HEK293 (cell line): ENCODE results near the gene EFNA2.
A peak's percentile ranks its signal among the peaks of the same experiment; 100 is the strongest.

Experiments
- ATF2 ChIP-seq: fragments of 450-650 bp; formaldehyde crosslinking; IDR thresholded peaks from 2 replicates; pipeline ENCODE4 v1.5.1; 2016; ENCODE audit warnings: missing biosample characterization, missing genetic modification characterization, low read depth
- GLIS1 ChIP-seq: fragments of 450-650 bp; formaldehyde crosslinking; IDR thresholded peaks from 2 replicates; pipeline ENCODE4 v1.5.1; 2016; ENCODE audit warnings: missing biosample characterization, missing genetic modification characterization
- HIC1 ChIP-seq: fragments of 450-650 bp; formaldehyde crosslinking; IDR thresholded peaks from 2 replicates; pipeline ENCODE4 v1.5.1; 2016; ENCODE audit warnings: missing biosample characterization, missing genetic modification characterization
- KLF1 ChIP-seq: fragments of 450-650 bp; formaldehyde crosslinking; IDR thresholded peaks from 2 replicates; pipeline ENCODE4 v1.5.1; 2016; ENCODE audit warnings: missing biosample characterization, missing genetic modification characterization
- KLF16 ChIP-seq: fragments of 450-650 bp; formaldehyde crosslinking; IDR thresholded peaks from 2 replicates; pipeline ENCODE4 v1.5.1; 2017; ENCODE audit warnings: missing biosample characterization, missing genetic modification characterization
- MYNN ChIP-seq: fragments of 450-650 bp; formaldehyde crosslinking; IDR thresholded peaks from 2 replicates; pipeline ENCODE4 v1.5.1; 2016; ENCODE audit warnings: missing biosample characterization, missing genetic modification characterization, borderline replicate concordance
- OSR2 ChIP-seq: fragments of 450-650 bp; formaldehyde crosslinking; IDR thresholded peaks from 2 replicates; pipeline ENCODE4 v1.5.1; 2016; ENCODE audit warnings: missing biosample characterization, missing genetic modification characterization
- PATZ1 ChIP-seq: fragments of 450-650 bp; formaldehyde crosslinking; IDR thresholded peaks from 2 replicates; pipeline ENCODE4 v1.5.1; 2016; ENCODE audit warnings: missing biosample characterization, missing genetic modification characterization
- REPIN1 ChIP-seq: fragments of 450-650 bp; formaldehyde crosslinking; IDR thresholded peaks from 2 replicates; pipeline ENCODE4 v1.5.1; 2017; ENCODE audit warnings: missing biosample characterization, missing genetic modification characterization, low read depth
- REST ChIP-seq: fragments of 450-650 bp; formaldehyde crosslinking; IDR thresholded peaks from 2 replicates; pipeline ENCODE4 v1.5.1; 2016; ENCODE audit warnings: missing biosample characterization, missing genetic modification characterization
- SALL2 ChIP-seq: fragments of 450-650 bp; formaldehyde crosslinking; IDR thresholded peaks from 2 replicates; pipeline ENCODE4 v1.5.0; 2017; ENCODE audit warnings: missing biosample characterization, mild to moderate bottlenecking, missing genetic modification characterization, borderline replicate concordance
- SCRT1 ChIP-seq: fragments of 450-650 bp; formaldehyde crosslinking; IDR thresholded peaks from 2 replicates; pipeline ENCODE4 v1.5.1; 2016; ENCODE audit warnings: missing biosample characterization, missing genetic modification characterization, borderline replicate concordance
- WT1 ChIP-seq: fragments of 450-650 bp; formaldehyde crosslinking; IDR thresholded peaks from 2 replicates; pipeline ENCODE4 v1.5.1; 2016; ENCODE audit warnings: missing biosample characterization, missing genetic modification characterization
- ZBTB44 ChIP-seq: fragments of 450-650 bp; IDR thresholded peaks from 2 replicates; pipeline ENCODE4 v1.5.1; 2018; ENCODE audit warnings: missing biosample characterization, mild to moderate bottlenecking, missing genetic modification characterization
- ZBTB7A ChIP-seq: fragments of 450-650 bp; formaldehyde crosslinking; IDR thresholded peaks from 2 replicates; pipeline ENCODE4 v1.5.1; 2016; ENCODE audit warnings: low read depth, missing biosample characterization, missing genetic modification characterization
- ZBTB8A ChIP-seq: fragments of 450-650 bp; formaldehyde crosslinking; IDR thresholded peaks from 2 replicates; pipeline ENCODE4 v1.5.1; 2016; ENCODE audit warnings: missing biosample characterization, missing genetic modification characterization
- ZNF114 ChIP-seq: fragments of 450-650 bp; formaldehyde crosslinking; IDR thresholded peaks from 2 replicates; pipeline ENCODE4 v1.5.0; 2017; ENCODE audit warnings: missing biosample characterization, missing genetic modification characterization
- ZNF2 ChIP-seq: fragments of 450-650 bp; formaldehyde crosslinking; IDR thresholded peaks from 2 replicates; pipeline ENCODE4 v1.5.1; 2016; ENCODE audit warnings: missing biosample characterization, missing genetic modification characterization
- ZNF280C ChIP-seq: fragments of 450-650 bp; formaldehyde crosslinking; IDR thresholded peaks from 2 replicates; pipeline ENCODE4 v1.5.1; 2016; ENCODE audit warnings: missing biosample characterization, missing genetic modification characterization
- ZNF341 ChIP-seq: fragments of 450-650 bp; formaldehyde crosslinking; IDR thresholded peaks from 2 replicates; pipeline ENCODE4; 2016; ENCODE audit warnings: low read depth, missing biosample characterization, missing genetic modification characterization
- ZNF501 ChIP-seq: fragments of 450-650 bp; formaldehyde crosslinking; IDR thresholded peaks from 2 replicates; pipeline ENCODE4 v1.5.1; 2016; ENCODE audit warnings: missing biosample characterization, missing genetic modification characterization
- ZNF629 ChIP-seq: fragments of 450-650 bp; formaldehyde crosslinking; IDR thresholded peaks from 2 replicates; pipeline ENCODE4 v1.5.1; 2017; ENCODE audit warnings: missing biosample characterization, missing genetic modification characterization
- ZNF658 ChIP-seq: fragments of 450-650 bp; formaldehyde crosslinking; IDR thresholded peaks from 2 replicates; pipeline ENCODE4; 2016; ENCODE audit warnings: missing biosample characterization, missing genetic modification characterization
- ZNF660 ChIP-seq: fragments of 450-650 bp; IDR thresholded peaks from 2 replicates; pipeline ENCODE4 v1.5.1; 2018; ENCODE audit warnings: missing biosample characterization, mild to moderate bottlenecking, missing genetic modification characterization
- ZSCAN18 ChIP-seq: fragments of 450-650 bp; formaldehyde crosslinking; IDR thresholded peaks from 2 replicates; pipeline ENCODE4 v1.5.1; 2016; ENCODE audit warnings: missing biosample characterization, missing genetic modification characterization

EFNA2 gene

GRCh38 chr19:1279782-1280341 is 5.8 kb upstream of the EFNA2 start (continued):
- TF ChIP-seq REST (tag by site-specific recombination): peak; percentile 42; the same call in 1 of the 2 replicates
- peak; percentile 49 for TF ChIP-seq GLIS1
- no peak for TF ChIP-seq ZBTB44 (tag by site-specific recombination)
- TF ChIP-seq HIC1 (tag by site-specific recombination): 0 out of 2 replicates have a peak, but pooled peaks have one; percentile 12
- TF ChIP-seq ZNF2 (tag by site-specific recombination): 0 out of 2 replicates have a peak, but pooled peaks have one; percentile 35
- 0 out of 2 replicates have a peak, but pooled peaks have one; percentile 27 for TF ChIP-seq ZNF501
- TF ChIP-seq ATF2: no peak
- no peak for TF ChIP-seq REPIN1
- peak; percentile 56 for TF ChIP-seq ZBTB7A (tag by site-specific recombination)
- 0 out of 2 replicates have a peak, but pooled peaks have one; percentile 9 for TF ChIP-seq KLF1 (tag by site-specific recombination)
- no peak for TF ChIP-seq ZNF658 (tag by site-specific recombination)
- TF ChIP-seq MYNN: no peak
- TF ChIP-seq ZNF629 (tag by site-specific recombination): peak; percentile 51
- TF ChIP-seq PATZ1 (tag by site-specific recombination): peak; percentile 45; the same call in 1 of the 2 replicates
- TF ChIP-seq SALL2 (tag by site-specific recombination): no peak
- TF ChIP-seq ZBTB8A (tag by site-specific recombination): 0 out of 2 replicates have a peak, but pooled peaks have one; percentile 18
- no peak for TF ChIP-seq SCRT1 (tag by site-specific recombination)
- TF ChIP-seq ZNF660 (tag by site-specific recombination): 0 out of 2 replicates have a peak, but pooled peaks have one; percentile 32
- TF ChIP-seq ZSCAN18 (tag by site-specific recombination): no peak
- TF ChIP-seq ZNF280C (tag by site-specific recombination): no peak
- no peak for TF ChIP-seq OSR2 (tag by site-specific recombination)
- no peak for TF ChIP-seq KLF16 (tag by site-specific recombination)
- TF ChIP-seq WT1: no peak
- TF ChIP-seq ZNF341 (tag by site-specific recombination): peak; percentile 36; the same call in 1 of the 2 replicates
- TF ChIP-seq ZNF114 (tag by site-specific recombination): no peak
